Hypothalamus (tissue), 51 donors: ENCODE results near the gene C6orf58.
"Not testable (repeated sequence)": the region's sequence is repeated elsewhere in the genome, so short reads cannot be mapped to it uniquely, and the experiment has no call there.

Experiments used
- DNase-seq, 51 donors: peaks; one replicate each; lab custom pipeline; 2025; lab: John Stamatoyannopoulos, UW

The C6orf58 gene

GRCh38 chr6:127589135-127589534 is 12.2 kb downstream of the C6orf58 start:
- no peak for DNase-seq

- no peak for DNase-seq
These were observed 13.4 kb downstream of the C6orf58 start for GRCh38 chr6:127590344-127590743.

GRCh38 chr6:127592964-127593363 is 16.0 kb downstream of the C6orf58 start:
- no peak for DNase-seq

GRCh38 chr6:127593456-127593855 is 16.5 kb downstream of the C6orf58 start:
- DNase-seq, result not testable (repeated sequence)

GRCh38 chr6:127606131-127606562 is 29.2 kb downstream of the C6orf58 start:
- no peak for DNase-seq

- no peak for DNase-seq
These were observed 31.7 kb downstream of the C6orf58 start for GRCh38 chr6:127608554-127609270.

- DNase-seq, result no peak
These were observed 41.8 kb downstream of the C6orf58 start for GRCh38 chr6:127618729-127619128.

GRCh38 chr6:127630800-127631199 is 53.8 kb downstream of the C6orf58 start:
- no peak for DNase-seq

- no peak for DNase-seq
These were observed 57.2 kb downstream of the C6orf58 start for GRCh38 chr6:127634178-127634577.

GRCh38 chr6:127635091-127635490 is 58.1 kb downstream of the C6orf58 start:
- no peak for DNase-seq

GRCh38 chr6:127637830-127638409 is 60.9 kb downstream of the C6orf58 start:
- no peak for DNase-seq
